ENCODE data around the gene GORAB.

The GORAB gene

GRCh38 chr1:170593173-170594011 lies 61.4 kb downstream of the GORAB start:
- DNase-seq: no peak

GRCh38 chr1:170594066-170594626 lies 62.2 kb downstream of the GORAB start:
- no peak for DNase-seq

- no peak for DNase-seq
Measured at GRCh38 chr1:170596701-170597100, 64.7 kb downstream of the GORAB start.

GRCh38 chr1:170598618-170599017 lies 66.7 kb downstream of the GORAB start:
- DNase-seq: no peak

- no peak for DNase-seq
Measured at GRCh38 chr1:170599033-170599432, 67.1 kb downstream of the GORAB start.

- no peak for DNase-seq
Measured at GRCh38 chr1:170601866-170602265, 69.9 kb downstream of the GORAB start.
